ENCODE results near the gene PELI1.

DNA sequence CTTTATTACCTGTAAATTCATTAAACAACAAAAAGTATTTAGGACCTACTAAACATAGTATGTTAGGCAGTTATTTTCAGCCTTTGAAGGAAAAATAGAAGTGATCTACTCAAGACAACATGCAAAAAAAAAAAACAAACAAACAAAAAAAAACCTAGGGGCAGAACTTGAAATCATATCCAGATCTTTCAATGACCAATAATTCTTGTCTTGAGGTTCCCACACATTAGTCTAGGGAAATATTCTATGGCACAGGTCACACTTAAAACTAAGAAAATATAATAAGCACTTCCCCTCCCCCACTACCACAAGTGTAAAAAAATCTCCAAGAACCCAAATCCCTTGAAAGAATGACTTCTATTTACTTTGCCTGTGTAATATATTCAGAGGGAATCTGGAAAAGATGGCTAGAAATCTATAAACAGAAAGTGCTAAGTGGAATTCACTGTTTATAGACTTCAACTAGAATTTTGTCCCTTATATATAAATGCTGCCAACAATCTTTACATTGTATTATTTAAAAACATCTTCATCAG, 3.5 kb downstream of the PELI1 start:
- TF ChIP-seq CTCF (IDR thresholded peaks at IDR 0.05; ENCODE audit: poor library complexity, severe bottlenecking): no peak
- TF ChIP-seq POLR2AphosphoS5 (IDR thresholded peaks at IDR 0.05): no peak
- TF ChIP-seq EP300 (conservative IDR thresholded peaks at IDR 0.05; ENCODE audit: poor library complexity, severe bottlenecking): no peak
- no peak for TF ChIP-seq TAF1 (IDR thresholded peaks at IDR 0.05; ENCODE audit: low read depth)
- TF ChIP-seq SMC3 (conservative IDR thresholded peaks at IDR 0.05; ENCODE audit: poor library complexity): no peak
- TF ChIP-seq REST (IDR thresholded peaks at IDR 0.05; ENCODE audit: borderline replicate concordance): no peak
- TF ChIP-seq RAD21 (conservative IDR thresholded peaks at IDR 0.05): no peak

Measured in neural cell (in vitro differentiated cells).